Stimulated activated CD8-positive, alpha-beta memory T cell treated with anti-CD3 and anti-CD28 coated beads, Interleukin-15, amount 100 ng/mL, for 48 hours (primary cell): ENCODE data around the gene DGKQ.

Experiments
- DNase-seq, 2 donors: peaks; one replicate each; pipeline ENCODE4 v3.0.0-alpha.2; 2020; ENCODE audit warnings: low read depth in 2 of 2

The DGKQ gene

GRCh38 chr4:995311-996026, 22.1 kb upstream of the DGKQ start:
- DNase-seq, result no peak

DNA sequence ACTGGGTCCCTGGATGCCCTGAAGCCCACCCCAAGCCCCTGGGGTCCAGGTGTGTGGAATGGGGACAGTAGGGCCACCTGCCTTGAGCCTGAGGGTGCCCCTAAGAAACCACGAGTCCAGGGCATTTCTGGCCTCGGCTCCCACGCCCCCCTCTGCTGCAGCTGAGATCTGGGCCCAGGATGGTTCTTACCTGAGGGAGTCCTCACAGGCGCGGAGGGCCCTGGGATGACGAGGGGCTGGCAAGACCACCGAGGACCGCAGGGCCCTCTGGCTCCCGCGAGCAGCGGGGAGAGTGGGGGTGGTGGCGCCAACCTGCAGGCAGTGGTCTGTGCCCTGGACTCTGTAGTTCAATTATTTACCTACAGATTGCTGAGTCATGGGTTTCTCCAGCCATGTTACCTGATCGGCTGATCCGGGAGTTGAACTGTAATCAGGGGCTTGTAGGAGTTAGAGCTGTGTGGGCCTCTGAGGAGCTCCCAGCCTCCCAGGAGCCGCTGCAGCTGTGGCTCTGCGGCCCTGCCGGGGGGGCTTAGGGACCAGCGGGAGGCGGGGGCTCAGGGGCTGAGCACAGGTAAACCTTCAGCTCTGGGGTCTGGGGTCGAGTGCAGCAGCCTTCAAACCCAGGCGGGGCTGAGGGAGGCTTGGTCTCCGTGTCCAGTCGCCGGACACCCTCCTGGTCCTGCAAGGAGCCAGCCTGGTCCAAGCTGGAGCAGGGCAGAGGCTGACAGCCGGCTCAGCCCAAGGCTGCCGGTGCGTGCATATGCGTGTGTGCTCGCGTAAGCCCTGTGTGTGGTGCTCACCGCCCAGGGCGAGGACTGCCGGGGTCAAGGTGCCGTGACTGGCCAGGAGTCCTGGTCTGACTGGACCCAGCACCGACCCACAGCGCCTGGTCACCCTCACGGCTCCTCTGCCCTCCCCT, 20.0 kb upstream of the DGKQ start, which contains the start of gene SLC26A1:
Gene SLC26A1, minus strand, starts transcription at position 294 of the 919 bp plus-strand sequence. CDS start 1,701 bp downstream, outside the sequence.
- no peak for DNase-seq

DNA sequence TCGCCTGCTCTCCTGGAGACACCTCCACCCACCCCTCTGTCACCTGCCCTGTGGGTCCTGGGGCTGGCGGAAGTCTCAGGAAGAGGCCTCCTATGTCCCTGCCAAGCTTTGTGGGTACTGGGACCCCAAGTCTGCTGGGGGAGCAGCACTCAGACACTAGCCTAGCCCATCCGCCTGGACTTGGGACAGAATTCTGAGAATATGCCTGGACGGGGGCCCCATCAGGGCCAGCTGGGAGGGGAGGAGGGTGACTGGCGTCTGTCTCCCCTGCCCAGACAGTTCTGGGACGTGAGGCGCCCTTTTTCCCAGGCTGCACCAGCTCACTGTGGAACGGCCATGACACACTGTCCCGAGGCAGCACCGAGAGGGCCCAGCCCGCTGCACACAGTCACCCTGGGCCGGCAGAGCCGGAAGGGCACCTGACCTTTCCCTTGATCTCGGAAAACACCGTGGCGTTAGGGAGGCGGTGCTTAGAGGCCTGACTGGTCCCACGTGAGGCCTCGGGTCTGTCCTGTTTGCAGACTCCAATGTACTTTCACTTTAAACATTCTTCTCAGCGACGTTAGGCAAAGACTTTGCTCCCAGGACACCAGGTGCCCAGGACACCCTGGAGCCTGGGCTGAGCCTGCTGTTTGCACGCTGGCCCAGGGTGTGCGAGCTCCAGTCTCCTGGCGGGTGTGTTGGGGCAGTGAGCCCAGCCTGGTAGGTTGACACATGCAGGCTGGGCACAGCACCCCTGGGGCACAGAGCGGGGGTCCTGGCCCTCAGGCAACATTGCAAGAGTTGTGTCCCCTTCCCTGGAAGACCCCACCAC, 19.1 kb upstream of the DGKQ start:
- DNase-seq, result no peak

DNA sequence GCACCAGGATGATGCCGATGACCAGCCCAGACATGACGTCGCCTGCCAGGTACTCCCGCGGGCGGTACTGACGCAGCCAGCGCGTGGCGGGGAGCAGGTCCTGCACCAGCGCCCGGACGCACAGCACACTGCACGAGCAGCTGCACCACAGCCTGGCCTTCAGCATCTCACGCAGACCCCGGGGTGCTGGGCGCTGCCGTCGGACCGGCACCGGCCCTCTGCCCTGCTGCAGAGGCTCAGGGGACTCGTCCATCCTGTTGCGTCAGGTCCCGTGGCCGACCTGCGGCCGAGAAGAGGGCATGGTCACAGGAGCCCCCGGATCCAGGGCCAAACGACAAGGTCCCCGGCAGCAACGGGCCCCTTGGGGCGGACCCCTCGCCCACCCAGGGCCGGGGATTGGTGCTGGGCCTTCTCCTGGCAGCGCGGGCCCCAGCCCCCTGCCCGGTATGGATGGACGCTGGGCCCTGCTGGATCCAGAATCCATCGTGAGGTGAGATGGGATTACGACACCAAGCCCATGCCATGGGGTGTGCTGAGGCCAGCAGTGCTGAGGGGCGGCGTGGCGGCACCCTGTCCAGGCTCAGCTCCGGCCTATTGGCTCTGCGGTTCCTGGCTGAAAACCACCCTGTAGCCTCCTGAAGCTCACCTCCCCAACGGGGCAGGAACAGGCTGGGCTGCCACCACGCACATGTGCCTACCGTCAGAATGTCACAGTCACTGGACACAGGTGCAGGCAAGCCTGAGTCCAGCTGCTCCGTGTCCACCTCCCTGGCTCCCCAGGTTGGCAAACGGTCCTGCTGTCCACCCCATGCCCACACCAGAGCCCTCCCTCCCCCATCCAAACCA, 18.3 kb upstream of the DGKQ start:
- no peak for DNase-seq

- no peak for DNase-seq
Observed at GRCh38 chr4:990746-991367, 17.5 kb upstream of the DGKQ start.

GRCh38 chr4:989722-990471, 16.5 kb upstream of the DGKQ start:
- DNase-seq, result no peak

GRCh38 chr4:988726-989721, 15.7 kb upstream of the DGKQ start:
- no peak for DNase-seq

DNA sequence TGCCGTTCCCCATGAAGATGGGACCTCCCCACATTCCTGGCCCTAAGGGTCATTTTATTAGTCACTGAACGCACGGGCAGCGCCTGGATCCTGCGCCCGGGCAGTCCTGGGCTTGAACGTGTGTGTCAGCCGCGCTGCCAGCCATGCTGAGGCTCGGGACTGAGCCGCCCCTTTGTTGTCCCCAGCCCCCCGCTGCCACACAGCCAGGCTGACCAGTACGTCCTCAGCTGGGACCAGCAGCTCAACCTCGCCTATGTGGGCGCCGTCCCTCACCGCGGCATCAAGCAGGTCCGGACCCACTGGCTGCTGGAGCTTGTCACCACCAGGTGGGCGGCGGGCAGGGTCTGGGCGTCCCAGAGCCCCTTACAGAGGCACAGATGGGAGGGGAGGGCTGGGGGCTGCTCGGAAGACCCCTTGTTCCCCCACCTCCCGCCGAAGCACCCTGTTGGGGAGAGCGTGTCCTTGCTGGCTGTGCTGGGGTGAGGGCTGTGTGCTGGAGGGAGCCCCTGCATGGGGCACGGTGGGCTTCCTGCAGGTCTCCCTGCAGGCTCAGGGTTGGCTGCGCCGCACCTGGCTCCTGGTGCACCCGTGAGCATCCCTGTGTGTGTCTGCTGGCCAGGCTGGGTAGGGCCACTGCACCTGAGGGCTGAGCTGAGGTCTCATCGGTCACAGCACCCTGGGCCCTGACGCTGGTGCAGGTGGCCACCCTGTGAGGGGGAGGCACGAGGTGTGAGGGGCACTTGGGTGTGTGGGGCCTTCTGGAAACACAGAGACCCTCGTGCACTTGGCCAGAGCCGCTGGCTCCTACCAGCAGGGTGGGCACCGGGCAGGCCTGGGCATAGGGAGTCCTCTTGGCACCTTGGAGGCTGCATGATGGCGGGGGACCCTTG, 14.5 kb upstream of the DGKQ start:
- no peak for DNase-seq

GRCh38 chr4:986879-987623, 13.7 kb upstream of the DGKQ start, which contains the start of gene IDUA:
IDUA (plus strand) TSS chr4:987044; CDS start chr4:987085, 41 bp downstream.
- DNase-seq, result peak; percentile 82 to 84

DNA sequence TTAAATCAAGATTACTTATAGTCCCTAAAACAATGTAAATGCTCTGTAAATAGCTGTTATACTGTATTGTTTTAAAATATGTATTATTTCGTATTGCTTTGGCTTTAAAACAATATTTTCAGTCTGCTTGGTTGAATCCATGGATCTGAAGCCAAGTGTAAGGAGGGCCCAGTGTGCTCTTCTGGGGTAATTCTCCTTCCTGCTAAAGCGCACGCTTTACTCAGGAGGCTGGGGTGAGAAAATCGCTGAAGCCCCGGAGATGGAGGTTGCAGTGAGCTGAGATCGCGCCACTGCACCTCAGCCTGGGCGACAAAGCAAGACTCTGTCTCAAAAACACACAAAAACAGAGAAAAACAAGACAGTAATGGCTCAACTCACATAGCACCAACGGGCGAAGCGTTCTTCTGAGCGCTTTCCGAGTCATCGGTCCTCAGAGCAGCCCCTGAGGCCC, 13.1 kb upstream of the DGKQ start:
- DNase-seq, result no peak

DNA sequence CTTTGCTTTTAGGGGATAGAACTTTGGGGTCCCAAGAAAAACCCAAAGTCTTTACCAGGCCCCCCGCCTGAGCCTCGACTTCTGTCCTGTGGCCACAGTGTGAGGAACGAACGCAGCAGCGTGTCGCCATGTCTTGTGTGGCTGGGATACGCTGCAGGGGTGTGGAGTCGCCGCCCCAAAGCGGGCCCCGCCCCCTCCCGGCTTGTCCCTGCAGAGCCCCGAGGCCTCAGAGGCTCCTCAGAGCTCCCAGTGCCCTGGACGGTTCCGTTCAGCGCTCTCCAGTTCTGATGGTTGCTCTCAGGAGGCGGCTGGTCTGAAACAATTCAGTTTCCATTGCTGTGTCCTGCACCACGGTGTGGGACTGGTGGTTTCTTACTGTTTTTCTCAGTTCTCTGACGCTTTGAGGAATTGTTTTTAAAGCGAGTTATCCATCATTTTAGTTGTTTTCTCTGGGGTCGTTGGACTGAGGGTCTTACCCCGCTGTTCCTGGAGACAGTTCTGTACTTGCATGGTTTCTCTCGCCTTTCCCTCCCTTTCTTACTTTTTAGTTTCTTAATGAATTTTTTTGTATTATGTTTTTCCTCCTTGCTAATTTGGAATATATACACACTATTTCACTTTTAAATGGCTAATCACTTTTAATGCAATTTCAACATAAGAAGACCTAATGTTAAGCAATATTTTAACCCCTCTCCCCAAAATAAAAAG, 11.9 kb upstream of the DGKQ start:
- DNase-seq, result peak; percentile 66

DNA sequence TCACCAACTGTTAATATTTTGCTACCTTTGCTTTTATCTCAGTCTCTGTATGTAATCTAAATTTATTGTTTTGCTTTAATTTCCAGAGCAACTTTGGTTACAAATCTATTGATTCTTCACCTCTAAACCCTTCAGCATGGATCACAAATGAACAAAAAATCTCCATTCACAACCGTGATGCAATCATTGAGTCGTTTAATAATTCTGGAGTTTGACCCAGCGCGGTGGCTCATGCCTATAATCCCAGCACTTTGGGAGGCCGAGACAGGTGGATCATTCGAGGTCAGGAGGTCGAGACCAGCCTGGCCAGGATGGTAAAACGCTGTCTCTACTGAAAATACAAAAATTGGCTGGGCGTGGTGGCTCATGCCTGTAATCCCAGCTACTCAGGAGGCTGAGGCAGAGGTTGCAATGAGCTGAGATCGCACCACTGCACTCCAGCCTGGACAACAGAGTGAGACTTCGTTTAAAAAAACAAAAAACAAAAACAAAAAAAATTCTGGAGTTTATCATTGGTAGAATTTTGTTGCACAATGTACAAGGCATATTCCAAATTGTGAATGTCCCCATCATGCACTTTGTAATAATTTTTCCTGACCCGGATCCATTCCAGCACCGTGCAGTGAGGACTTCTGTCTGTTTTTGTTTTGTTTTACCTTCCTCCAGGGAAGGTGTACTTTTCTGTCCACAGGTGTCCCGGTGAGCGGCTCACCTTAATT, 11.1 kb upstream of the DGKQ start:
- no peak for DNase-seq

GRCh38 chr4:982814-983213, 9.4 kb upstream of the DGKQ start:
- DNase-seq, result no peak

- DNase-seq, result no peak
Observed at GRCh38 chr4:982291-982690, 8.9 kb upstream of the DGKQ start.

GRCh38 chr4:978957-979701, 5.8 kb upstream of the DGKQ start:
- DNase-seq, result no peak
